SK-N-SH treated with all-trans-retinoic acid at 6 μM for 48 hours (cell line): Measurements from ENCODE around the gene DNAH3.

Experiments used
- ARNTL ChIP-seq: fragments of 450-650 bp; formaldehyde crosslinking; IDR thresholded peaks from 2 replicates; pipeline ENCODE4 v1.5.0; 2020; ENCODE audit warnings: low read depth, mild to moderate bottlenecking, moderate library complexity, borderline replicate concordance
- BACH2 ChIP-seq: fragments of 250-450 bp; sonication (Bioruptor Pico); IDR thresholded peaks from 2 replicates; pipeline ENCODE4 v1.9.0; 2021; ENCODE audit warnings: mild to moderate bottlenecking, borderline replicate concordance
- CSDC2 ChIP-seq: fragments of 250-450 bp; sonication (Bioruptor Pico); IDR thresholded peaks from 2 replicates; pipeline ENCODE4 v1.5.0; 2020; ENCODE audit warnings: mild to moderate bottlenecking, moderate library complexity
- CSRNP3 ChIP-seq: fragments of 250-450 bp; sonication (Bioruptor Pico); IDR thresholded peaks from 2 replicates; pipeline ENCODE4 v1.5.1; 2021; ENCODE audit warnings: mild to moderate bottlenecking, moderate library complexity
- OSR1 ChIP-seq: fragments of 250-450 bp; sonication (Bioruptor Pico); IDR thresholded peaks from 2 replicates; pipeline ENCODE4 v1.8.0; 2022; ENCODE audit warnings: moderate library complexity, mild to moderate bottlenecking, inconsistent platforms
- RARB ChIP-seq: fragments of 250-450 bp; sonication (Bioruptor Pico); IDR thresholded peaks from 2 replicates; pipeline ENCODE4 v1.8.0; 2021; ENCODE audit warnings: mild to moderate bottlenecking, moderate library complexity
- TOX ChIP-seq: fragments of 250-450 bp; sonication (Bioruptor Pico); IDR thresholded peaks from 2 replicates; pipeline ENCODE4 v1.8.0; 2021; ENCODE audit warnings: mild to moderate bottlenecking, moderate library complexity, borderline replicate concordance
- ZC3H10 ChIP-seq: fragments of 250-450 bp; sonication (Bioruptor Pico); IDR thresholded peaks from 2 replicates; pipeline ENCODE4 v1.5.1; 2021; ENCODE audit warnings: mild to moderate bottlenecking, moderate library complexity
- ZFP3 ChIP-seq: fragments of 250-450 bp; sonication (Bioruptor Pico); IDR thresholded peaks from 2 replicates; pipeline ENCODE4 v1.5.0; 2020; ENCODE audit warnings: mild to moderate bottlenecking, moderate library complexity
- ZFP30 ChIP-seq: fragments of 450-650 bp; formaldehyde crosslinking; IDR thresholded peaks from 2 replicates; pipeline ENCODE4 v1.5.0; 2022; ENCODE audit warnings: mild to moderate bottlenecking, moderate library complexity
- ZNF565 ChIP-seq: fragments of 450-650 bp; formaldehyde crosslinking; conservative IDR thresholded peaks from 2 replicates; pipeline ENCODE4 v1.5.0; 2020; ENCODE audit warnings: low read depth, mild to moderate bottlenecking, moderate library complexity
- TF ChIP-seq, protein P1 (sequence below): fragments of 250-450 bp; sonication (Bioruptor Pico); IDR thresholded peaks from 2 replicates; pipeline ENCODE4 v1.8.0; 2020; ENCODE audit warnings: mild to moderate bottlenecking, moderate library complexity, borderline replicate concordance
- TF ChIP-seq, protein P2 (sequence below): fragments of 250-450 bp; sonication (Bioruptor Pico); IDR thresholded peaks from 2 replicates; pipeline ENCODE4 v1.8.0; 2021; ENCODE audit warnings: low read depth, mild to moderate bottlenecking, moderate library complexity, borderline replicate concordance

- TF ChIP-seq ZNF565 (CRISPR knock-in tag) (no peak), OSR1 (CRISPR knock-in tag) (no peak), BACH2 (CRISPR knock-in tag) (no peak), ZFP30 (CRISPR knock-in tag) (no peak), ZC3H10 (CRISPR knock-in tag) (no peak), TOX (no peak), RARB (CRISPR knock-in tag) (no peak), CSDC2 (CRISPR knock-in tag) (no peak), CSRNP3 (CRISPR knock-in tag) (no peak), ZFP3 (no peak), ARNTL (no peak)
- TF ChIP-seq, protein P1, sequence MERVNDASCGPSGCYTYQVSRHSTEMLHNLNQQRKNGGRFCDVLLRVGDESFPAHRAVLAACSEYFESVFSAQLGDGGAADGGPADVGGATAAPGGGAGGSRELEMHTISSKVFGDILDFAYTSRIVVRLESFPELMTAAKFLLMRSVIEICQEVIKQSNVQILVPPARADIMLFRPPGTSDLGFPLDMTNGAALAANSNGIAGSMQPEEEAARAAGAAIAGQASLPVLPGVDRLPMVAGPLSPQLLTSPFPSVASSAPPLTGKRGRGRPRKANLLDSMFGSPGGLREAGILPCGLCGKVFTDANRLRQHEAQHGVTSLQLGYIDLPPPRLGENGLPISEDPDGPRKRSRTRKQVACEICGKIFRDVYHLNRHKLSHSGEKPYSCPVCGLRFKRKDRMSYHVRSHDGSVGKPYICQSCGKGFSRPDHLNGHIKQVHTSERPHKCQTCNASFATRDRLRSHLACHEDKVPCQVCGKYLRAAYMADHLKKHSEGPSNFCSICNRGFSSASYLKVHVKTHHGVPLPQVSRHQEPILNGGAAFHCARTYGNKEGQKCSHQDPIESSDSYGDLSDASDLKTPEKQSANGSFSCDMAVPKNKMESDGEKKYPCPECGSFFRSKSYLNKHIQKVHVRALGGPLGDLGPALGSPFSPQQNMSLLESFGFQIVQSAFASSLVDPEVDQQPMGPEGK (CRISPR knock-in tag), result no peak
- TF ChIP-seq, protein P2, sequence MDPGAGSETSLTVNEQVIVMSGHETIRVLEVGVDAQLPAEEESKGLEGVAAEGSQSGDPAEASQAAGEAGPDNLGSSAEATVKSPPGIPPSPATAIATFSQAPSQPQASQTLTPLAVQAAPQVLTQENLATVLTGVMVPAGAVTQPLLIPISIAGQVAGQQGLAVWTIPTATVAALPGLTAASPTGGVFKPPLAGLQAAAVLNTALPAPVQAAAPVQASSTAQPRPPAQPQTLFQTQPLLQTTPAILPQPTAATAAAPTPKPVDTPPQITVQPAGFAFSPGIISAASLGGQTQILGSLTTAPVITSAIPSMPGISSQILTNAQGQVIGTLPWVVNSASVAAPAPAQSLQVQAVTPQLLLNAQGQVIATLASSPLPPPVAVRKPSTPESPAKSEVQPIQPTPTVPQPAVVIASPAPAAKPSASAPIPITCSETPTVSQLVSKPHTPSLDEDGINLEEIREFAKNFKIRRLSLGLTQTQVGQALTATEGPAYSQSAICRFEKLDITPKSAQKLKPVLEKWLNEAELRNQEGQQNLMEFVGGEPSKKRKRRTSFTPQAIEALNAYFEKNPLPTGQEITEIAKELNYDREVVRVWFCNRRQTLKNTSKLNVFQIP (CRISPR knock-in tag), result no peak
These were observed 78.9 kb downstream of the DNAH3 start for GRCh38 chr16:21071741-21072140.
